CD4-positive, CD25-positive, alpha-beta regulatory T cell (primary cell): ENCODE measurements around the gene TNFRSF25. TPM values are rescaled to one million over a fixed set of nuclear protein-coding genes. Genes with fewer than 3 reads are reported as not detected.
"Not testable (repeated sequence)": the region's sequence is repeated elsewhere in the genome, so short reads cannot be mapped to it uniquely, and the experiment has no call there.

Experiments used
- ATAC-seq, 2 donors: fragments of 150-1000 bp; cut with Tn5 transposase; one replicate each; pipeline ENCODE4 v1.10.0; 2021; ENCODE audit warnings: low read depth in 2 of 2, moderate number of reproducible peaks in 2 of 2, moderate library complexity in 1 of 2
- DNase-seq, 3 donors: peaks; one replicate each; pipeline versions ENCODE4 v3.0.0 to v3.0.0-alpha.2; 2012 to 2022; ENCODE audit warnings: mixed read lengths in 1 of 3
- H3K27ac ChIP-seq: one replicate; pipeline ENCODE4 v1.7.0; 2013; ENCODE audit warnings: mild to moderate bottlenecking, low read length; ENCODE audit not compliant: insufficient read depth, poor library complexity, severe bottlenecking
- H3K27me3 ChIP-seq: one replicate; pipeline ENCODE4 v1.7.0; 2013; ENCODE audit warnings: low read length; ENCODE audit not compliant: control insufficient read depth, insufficient read depth
- H3K36me3 ChIP-seq: one replicate; pipeline ENCODE4 v1.7.0; 2013; ENCODE audit warnings: mild to moderate bottlenecking, low read length, moderate library complexity; ENCODE audit not compliant: control insufficient read depth, insufficient read depth
- H3K4me1 ChIP-seq: 2 replicates; pipeline ENCODE4 v1.7.0; 2013; ENCODE audit warnings: mild to moderate bottlenecking, low read length; ENCODE audit not compliant: insufficient read depth, control insufficient read depth, poor library complexity, severe bottlenecking
- H3K4me3 ChIP-seq: one replicate; pipeline ENCODE4 v1.7.0; 2013; ENCODE audit warnings: low read depth, mild to moderate bottlenecking, low read length, moderate library complexity
- H3K9me3 ChIP-seq, 2 experiments: 1 replicate in 1 of 2; 2 replicates in 1 of 2; pipeline ENCODE4 v1.7.0; 2013; ENCODE audit warnings: low read length in 2 of 2, mild to moderate bottlenecking in 1 of 2, moderate library complexity in 1 of 2; ENCODE audit not compliant: control insufficient read depth in 2 of 2
- H3K27ac Mint-ChIP-seq, 3 donors: one replicate each; pipeline ENCODE4 v1.8.0; 2020 to 2022; ENCODE audit warnings: mild to moderate bottlenecking in 3 of 3, mixed read lengths in 3 of 3, moderate library complexity in 2 of 3
- H3K27me3 Mint-ChIP-seq: one replicate; pipeline ENCODE4 v1.8.0; 2022; ENCODE audit warnings: mild to moderate bottlenecking, mixed read lengths
- H3K36me3 Mint-ChIP-seq: one replicate; pipeline ENCODE4 v1.8.0; 2020; ENCODE audit warnings: mixed read lengths
- H3K4me1 Mint-ChIP-seq, 4 donors: one replicate each; pipeline ENCODE4 v1.8.0; 2020 to 2022; ENCODE audit warnings: mixed read lengths in 4 of 4, mild to moderate bottlenecking in 1 of 4
- H3K4me3 Mint-ChIP-seq, 4 donors: one replicate each; pipeline ENCODE4 v1.8.0; 2020 to 2022; ENCODE audit warnings: mild to moderate bottlenecking in 4 of 4, mixed read lengths in 4 of 4, moderate library complexity in 3 of 4
- H3K9me3 Mint-ChIP-seq, 7 donors: one replicate each; pipeline ENCODE4 v1.8.0; 2020 to 2022; ENCODE audit warnings: mixed read lengths in 7 of 7, mild to moderate bottlenecking in 3 of 7, moderate library complexity in 2 of 7
- polyA plus RNA-seq, 4 donors: library from polyadenylated mRNA; unstranded; fragments of 300-500 nt; fragmentation: Illumina TruSeq; gene quantifications; one replicate each; pipeline ENCODE4 v1.2.3, GENCODE V29; 2021
- total RNA-seq: library from RNA; stranded (reverse); gene quantifications from one replicate; pipeline ENCODE4 v1.2.3, GENCODE V29; 2022

The TNFRSF25 gene
- total and polyA plus RNA-seq, 5 donors from 2014 or later, result 23.3 to 258 (median 31.4) TPM

GRCh38 chr1:6494627-6495026 is 28.7 kb upstream of the TNFRSF25 start:
- peaks cover 0 to 49% (median 21%) of the 10 kb centered on the region in 4 donors for H3K4me1 Mint-ChIP-seq
- H3K36me3 Mint-ChIP-seq, result no peaks in the 10 kb centered on the region
- no peak overlapping the region for H3K4me3 ChIP-seq
- H3K27ac ChIP-seq, result peak overlapping the region; percentile 5
- no peaks in the 10 kb centered on the region for H3K27me3 ChIP-seq
- H3K4me3 Mint-ChIP-seq, result peak overlapping the region in 3 of 4 donors; percentile 33 to 78 (median 41)
- DNase-seq (no peak), ATAC-seq (no peak)
- H3K4me1 ChIP-seq, result peaks cover 45% of the 10 kb centered on the region
- H3K27ac Mint-ChIP-seq, result peak overlapping the region; percentile 38 to 84 (median 76)
- no peaks in the 10 kb centered on the region for H3K9me3 ChIP-seq
- H3K9me3 Mint-ChIP-seq, result no peaks in the 10 kb centered on the region
- H3K27me3 Mint-ChIP-seq, result peaks cover 13% of the 10 kb centered on the region
- no peaks in the 10 kb centered on the region for H3K36me3 ChIP-seq

GRCh38 chr1:6493834-6494223 is 27.9 kb upstream of the TNFRSF25 start:
- H3K36me3 ChIP-seq, H3K27ac ChIP-seq, H3K27me3 ChIP-seq, H3K9me3 ChIP-seq, ATAC-seq, H3K36me3 Mint-ChIP-seq, H3K27ac Mint-ChIP-seq, H3K4me3 ChIP-seq, DNase-seq, H3K9me3 Mint-ChIP-seq: not testable (repeated sequence)
- Mint-ChIP-seq H3K4me1 (peaks cover 0 to 45% (median 21%) of the 10 kb centered on the region in 4 donors), H3K27me3 (peaks cover 13% of the 10 kb centered on the region), H3K4me3 (peak overlapping the region in 2 of 4 donors; percentile 33 to 78)
- peaks cover 47% of the 10 kb centered on the region for H3K4me1 ChIP-seq

GRCh38 chr1:6491966-6492365 is 26.0 kb upstream of the TNFRSF25 start:
- Mint-ChIP-seq H3K27me3 (peaks cover 11% of the 10 kb centered on the region), H3K36me3 (no peaks in the 10 kb centered on the region), H3K9me3 (peaks cover 0 to 1% (median 0%) of the 10 kb centered on the region in 7 donors), H3K27ac (peak overlapping the region; percentile 30 to 93 (median 89)), H3K4me3 (peak overlapping the region; percentile 81 to 90 (median 84)), H3K4me1 (peaks cover 0 to 42% (median 26%) of the 10 kb centered on the region in 4 donors)
- H3K27ac ChIP-seq, result no peak overlapping the region
- H3K27me3 ChIP-seq, result no peaks in the 10 kb centered on the region
- H3K4me1 ChIP-seq, result peaks cover 33% of the 10 kb centered on the region
- no peak for DNase-seq
- H3K4me3 ChIP-seq, result no peak overlapping the region
- ATAC-seq, result no peak
- no peaks in the 10 kb centered on the region for H3K36me3 ChIP-seq
- no peaks in the 10 kb centered on the region for H3K9me3 ChIP-seq

GRCh38 chr1:6491480-6491962 is 25.5 kb upstream of the TNFRSF25 start, which contains the start of gene PLEKHG5:
PLEKHG5 (minus strand) TSS chr1:6491667; CDS start chr1:6477571, 14,096 bp downstream.
- Histone ChIP-seq H3K36me3 (no peaks in the 10 kb centered on the region), H3K4me1 (peaks cover 33% of the 10 kb centered on the region), H3K27me3 (no peaks in the 10 kb centered on the region), H3K4me3 (peak within 1 kb of the TSS; percentile 24), H3K9me3 (no peaks in the 10 kb centered on the region), H3K27ac (peak within 1 kb of the TSS; percentile 66)
- DNase-seq (no peak), ATAC-seq (no peak)
- H3K36me3 Mint-ChIP-seq, result no peaks in the 10 kb centered on the region
- H3K4me3 Mint-ChIP-seq, result peak within 1 kb of the TSS; percentile 81 to 90 (median 84)
- H3K27ac Mint-ChIP-seq, result peak within 1 kb of the TSS; percentile 86 to 93 (median 89)
- peaks cover 14% of the 10 kb centered on the region for H3K27me3 Mint-ChIP-seq
- H3K9me3 Mint-ChIP-seq, result peaks cover 0 to 1% (median 0%) of the 10 kb centered on the region in 7 donors
- peaks cover 0 to 44% (median 26%) of the 10 kb centered on the region in 4 donors for H3K4me1 Mint-ChIP-seq

- Histone ChIP-seq H3K27me3 (no peaks in the 10 kb centered on the region), H3K36me3 (no peaks in the 10 kb centered on the region), H3K4me3 (peak overlapping the region; percentile 24), H3K27ac (peak overlapping the region; percentile 66), H3K4me1 (peaks cover 34% of the 10 kb centered on the region), H3K9me3 (no peaks in the 10 kb centered on the region)
- Mint-ChIP-seq H3K9me3 (peaks cover 0 to 1% (median 0%) of the 10 kb centered on the region in 7 donors), H3K4me3 (peak overlapping the region; percentile 81 to 90 (median 84)), H3K4me1 (peaks cover 0 to 48% (median 26%) of the 10 kb centered on the region in 4 donors), H3K36me3 (no peaks in the 10 kb centered on the region), H3K27ac (peak overlapping the region; percentile 86 to 93 (median 89)), H3K27me3 (peaks cover 19% of the 10 kb centered on the region)
- ATAC-seq, result no peak
- no peak for DNase-seq
Observed at GRCh38 chr1:6491081-6491449, 25.1 kb upstream of the TNFRSF25 start.

GRCh38 chr1:6490181-6491080 is 24.5 kb upstream of the TNFRSF25 start:
- peaks cover 0 to 1% (median 0%) of the 10 kb centered on the region in 7 donors for H3K9me3 Mint-ChIP-seq
- H3K27ac ChIP-seq, result peak overlapping the region; percentile 66
- peak overlapping the region; percentile 81 to 90 (median 84) for H3K4me3 Mint-ChIP-seq
- peaks cover 38% of the 10 kb centered on the region for H3K4me1 ChIP-seq
- DNase-seq (peak; percentile 23 to 83 (median 44)), ATAC-seq (peak; percentile 29 to 46)
- H3K27me3 Mint-ChIP-seq, result peaks cover 25% of the 10 kb centered on the region
- no peaks in the 10 kb centered on the region for H3K9me3 ChIP-seq
- H3K27ac Mint-ChIP-seq, result peak overlapping the region; percentile 43 to 89 (median 86)
- no peaks in the 10 kb centered on the region for H3K36me3 ChIP-seq
- H3K36me3 Mint-ChIP-seq, result no peaks in the 10 kb centered on the region
- H3K27me3 ChIP-seq, result no peaks in the 10 kb centered on the region
- H3K4me1 Mint-ChIP-seq, result peaks cover 0 to 42% (median 25%) of the 10 kb centered on the region in 4 donors
- peak overlapping the region; percentile 53 for H3K4me3 ChIP-seq

- Histone ChIP-seq H3K36me3 (no peaks in the 10 kb centered on the region), H3K27ac (peak overlapping the region; percentile 66), H3K4me3 (peak overlapping the region; percentile 53), H3K27me3 (no peaks in the 10 kb centered on the region), H3K4me1 (peaks cover 43% of the 10 kb centered on the region), H3K9me3 (no peaks in the 10 kb centered on the region)
- Mint-ChIP-seq H3K27me3 (peaks cover 25% of the 10 kb centered on the region), H3K4me3 (peak overlapping the region; percentile 81 to 90 (median 84)), H3K36me3 (no peaks in the 10 kb centered on the region), H3K4me1 (peaks cover 0 to 42% (median 24%) of the 10 kb centered on the region in 4 donors), H3K9me3 (peaks cover 0 to 1% (median 0%) of the 10 kb centered on the region in 7 donors), H3K27ac (peak overlapping the region in 1 of 3 donors; percentile 46)
- peak; percentile 67 to 82 (median 77) for DNase-seq
- ATAC-seq, result peak; percentile 57 to 63
Observed at GRCh38 chr1:6489799-6490180, 23.8 kb upstream of the TNFRSF25 start.
